Stimulated activated CD8-positive, alpha-beta memory T cell treated with anti-CD3 and anti-CD28 coated beads, Interleukin-7, amount 100 ng/mL, for 48 hours (primary cell): ENCODE measurements around the gene LDLRAD2.

ENCODE experiments used
- DNase-seq, 2 donors: peaks; one replicate each; pipeline ENCODE4 v3.0.0-alpha.2; 2020; ENCODE audit warnings: low read depth in 1 of 2; ENCODE audit errors: extremely low read depth in 1 of 2

The LDLRAD2 gene

GRCh38 chr1:21857840-21858670 is 46.0 kb downstream of the LDLRAD2 start:
- no peak for DNase-seq

- no peak for DNase-seq
These were observed 47.7 kb downstream of the LDLRAD2 start for GRCh38 chr1:21859669-21860179.

GRCh38 chr1:21860971-21861370 is 48.9 kb downstream of the LDLRAD2 start:
- DNase-seq = no peak

GRCh38 chr1:21861602-21862429 is 49.8 kb downstream of the LDLRAD2 start:
- no peak for DNase-seq

- no peak for DNase-seq
These were observed 51.9 kb downstream of the LDLRAD2 start for GRCh38 chr1:21863981-21864380.

- DNase-seq = no peak
These were observed 52.7 kb downstream of the LDLRAD2 start for GRCh38 chr1:21864730-21865129.

GRCh38 chr1:21865609-21865942 is 53.5 kb downstream of the LDLRAD2 start:
- DNase-seq = no peak

- no peak for DNase-seq
These were observed 54.1 kb downstream of the LDLRAD2 start for GRCh38 chr1:21865943-21866706.

- no peak for DNase-seq
These were observed 54.6 kb downstream of the LDLRAD2 start for GRCh38 chr1:21866707-21867043.

- DNase-seq = no peak
These were observed 55.5 kb downstream of the LDLRAD2 start for GRCh38 chr1:21867451-21867996.

GRCh38 chr1:21868482-21868881 is 56.4 kb downstream of the LDLRAD2 start:
- no peak for DNase-seq

- no peak for DNase-seq
These were observed 56.9 kb downstream of the LDLRAD2 start for GRCh38 chr1:21868941-21869454.

GRCh38 chr1:21869620-21870121 is 57.6 kb downstream of the LDLRAD2 start:
- no peak for DNase-seq

- DNase-seq = no peak
These were observed 58.5 kb downstream of the LDLRAD2 start for GRCh38 chr1:21870611-21871010.

- no peak for DNase-seq
These were observed 59.9 kb downstream of the LDLRAD2 start for GRCh38 chr1:21871943-21872342.

GRCh38 chr1:21872445-21873079 is 60.5 kb downstream of the LDLRAD2 start:
- no peak for DNase-seq

GRCh38 chr1:21873174-21873573 is 61.1 kb downstream of the LDLRAD2 start:
- no peak for DNase-seq

- DNase-seq = no peak
These were observed 61.7 kb downstream of the LDLRAD2 start for GRCh38 chr1:21873761-21874160.

GRCh38 chr1:21874328-21874727 is 62.3 kb downstream of the LDLRAD2 start:
- DNase-seq = no peak
